ENCODE measurements around the gene FTO. TPM values are rescaled to one million over a fixed set of nuclear protein-coding genes. Genes with fewer than 3 reads are reported as not detected.

FTO gene
- total RNA-seq, 1 donor from 2014 or later, result 98.6 TPM

DNA sequence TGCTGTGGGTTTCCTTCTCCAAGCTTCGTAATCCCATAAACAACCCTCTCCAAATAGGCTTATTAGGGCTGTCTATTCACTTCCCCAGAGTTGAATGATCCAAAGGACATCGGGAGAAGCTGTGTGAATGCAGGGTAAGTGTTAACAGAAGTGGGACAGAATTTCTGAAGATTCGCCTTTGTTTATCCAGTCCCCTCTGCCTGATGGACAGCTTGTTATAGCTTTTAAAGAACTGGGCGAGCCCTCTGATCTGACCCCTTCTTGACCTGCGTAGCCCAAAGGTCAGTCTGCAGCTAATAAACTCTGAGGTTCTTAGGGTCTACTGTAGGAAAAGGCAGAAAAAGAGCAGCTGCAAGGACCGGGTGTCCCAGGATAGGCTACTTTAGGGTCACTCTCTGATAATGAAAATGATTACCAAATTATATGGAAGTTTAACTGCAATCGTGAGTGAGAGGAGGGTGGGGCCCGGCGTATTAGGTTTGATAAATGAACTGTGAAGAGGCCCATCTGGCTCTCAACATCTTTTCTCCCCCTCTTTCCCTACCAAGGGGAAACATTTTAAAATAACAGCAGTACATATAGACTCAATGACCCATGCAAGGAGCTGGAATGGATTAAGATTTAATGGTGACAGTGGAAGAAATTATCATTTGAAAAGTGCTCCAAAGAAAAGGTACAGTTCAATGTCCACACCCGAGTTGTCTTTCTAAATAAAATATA, 233.4 kb downstream of the FTO start:
- Histone ChIP-seq H3K4me3 (no peak overlapping the region), H3K9me3 (no peaks in the 10 kb centered on the region), H3K36me3 (peaks cover 8% of the 10 kb centered on the region), H3K27me3 (ENCODE audit: low read depth) (no peaks in the 10 kb centered on the region), H3K27ac (no peak overlapping the region), H3K4me1 (no peaks in the 10 kb centered on the region)
- TF ChIP-seq, protein P1, sequence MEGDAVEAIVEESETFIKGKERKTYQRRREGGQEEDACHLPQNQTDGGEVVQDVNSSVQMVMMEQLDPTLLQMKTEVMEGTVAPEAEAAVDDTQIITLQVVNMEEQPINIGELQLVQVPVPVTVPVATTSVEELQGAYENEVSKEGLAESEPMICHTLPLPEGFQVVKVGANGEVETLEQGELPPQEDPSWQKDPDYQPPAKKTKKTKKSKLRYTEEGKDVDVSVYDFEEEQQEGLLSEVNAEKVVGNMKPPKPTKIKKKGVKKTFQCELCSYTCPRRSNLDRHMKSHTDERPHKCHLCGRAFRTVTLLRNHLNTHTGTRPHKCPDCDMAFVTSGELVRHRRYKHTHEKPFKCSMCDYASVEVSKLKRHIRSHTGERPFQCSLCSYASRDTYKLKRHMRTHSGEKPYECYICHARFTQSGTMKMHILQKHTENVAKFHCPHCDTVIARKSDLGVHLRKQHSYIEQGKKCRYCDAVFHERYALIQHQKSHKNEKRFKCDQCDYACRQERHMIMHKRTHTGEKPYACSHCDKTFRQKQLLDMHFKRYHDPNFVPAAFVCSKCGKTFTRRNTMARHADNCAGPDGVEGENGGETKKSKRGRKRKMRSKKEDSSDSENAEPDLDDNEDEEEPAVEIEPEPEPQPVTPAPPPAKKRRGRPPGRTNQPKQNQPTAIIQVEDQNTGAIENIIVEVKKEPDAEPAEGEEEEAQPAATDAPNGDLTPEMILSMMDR (IDR thresholded peaks at IDR 0.05), result no peak
- intact Hi-C loops (cut with DNase I), result no loop called here
- DNase-seq, result no peak
- ATAC-seq, result no peak

DNA sequence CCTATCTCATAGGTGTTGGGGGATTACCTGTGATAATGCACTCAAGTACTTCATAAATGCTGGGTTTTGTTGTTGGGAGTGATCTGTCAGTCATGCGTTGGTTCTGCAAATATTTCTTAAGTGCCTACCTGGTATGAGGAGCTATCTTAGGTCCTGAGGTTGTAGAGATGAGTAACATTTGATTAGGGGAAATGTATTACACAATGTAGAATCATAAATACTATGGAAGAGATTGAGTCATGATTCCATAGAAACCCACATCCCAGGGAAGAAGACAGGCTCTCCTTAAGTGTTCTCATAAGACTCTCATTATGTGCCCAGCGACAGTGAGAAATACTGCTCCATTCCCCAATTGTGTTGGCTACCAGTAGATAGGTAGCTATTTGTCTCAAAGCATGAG, 240.1 kb downstream of the FTO start:
- intact Hi-C loops (cut with DNase I), result no loop called here
- Histone ChIP-seq H3K9me3 (no peaks in the 10 kb centered on the region), H3K36me3 (no peaks in the 10 kb centered on the region), H3K4me1 (no peaks in the 10 kb centered on the region), H3K27me3 (ENCODE audit: low read depth) (no peaks in the 10 kb centered on the region), H3K27ac (no peak overlapping the region), H3K4me3 (no peak overlapping the region)
- ATAC-seq, result no peak
- DNase-seq, result no peak
- TF ChIP-seq, protein P1 (IDR thresholded peaks at IDR 0.05), result no peak

DNA sequence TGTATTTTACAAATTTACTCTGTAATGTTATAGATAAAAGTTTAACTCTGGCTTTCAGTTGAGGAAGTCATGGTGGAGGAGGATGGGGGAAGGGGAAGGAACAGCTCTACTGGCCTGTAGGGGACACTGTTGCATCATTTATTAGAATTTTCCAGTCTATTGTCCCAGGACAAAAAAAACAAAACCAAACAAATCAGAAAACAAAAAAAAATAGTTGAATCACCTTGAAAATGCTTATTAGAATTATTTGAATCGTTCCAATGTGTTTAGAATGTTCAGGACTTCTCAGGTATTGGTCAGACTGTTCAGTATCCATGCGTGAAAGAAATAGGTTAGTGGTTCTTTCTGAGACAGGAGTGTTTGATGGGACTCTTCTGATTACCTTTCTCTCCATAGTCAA, 242.0 kb downstream of the FTO start:
- Histone ChIP-seq H3K27ac (no peak overlapping the region), H3K4me3 (no peak overlapping the region), H3K4me1 (peaks cover 8% of the 10 kb centered on the region), H3K27me3 (ENCODE audit: low read depth) (no peaks in the 10 kb centered on the region), H3K36me3 (no peaks in the 10 kb centered on the region), H3K9me3 (no peaks in the 10 kb centered on the region)
- peak; percentile 73 to 78 for ATAC-seq
- DNase-seq, result no peak
- TF ChIP-seq, protein P1 (IDR thresholded peaks at IDR 0.05), result peak; percentile 69
- intact Hi-C loops (cut with DNase I), result no loop called here

DNA sequence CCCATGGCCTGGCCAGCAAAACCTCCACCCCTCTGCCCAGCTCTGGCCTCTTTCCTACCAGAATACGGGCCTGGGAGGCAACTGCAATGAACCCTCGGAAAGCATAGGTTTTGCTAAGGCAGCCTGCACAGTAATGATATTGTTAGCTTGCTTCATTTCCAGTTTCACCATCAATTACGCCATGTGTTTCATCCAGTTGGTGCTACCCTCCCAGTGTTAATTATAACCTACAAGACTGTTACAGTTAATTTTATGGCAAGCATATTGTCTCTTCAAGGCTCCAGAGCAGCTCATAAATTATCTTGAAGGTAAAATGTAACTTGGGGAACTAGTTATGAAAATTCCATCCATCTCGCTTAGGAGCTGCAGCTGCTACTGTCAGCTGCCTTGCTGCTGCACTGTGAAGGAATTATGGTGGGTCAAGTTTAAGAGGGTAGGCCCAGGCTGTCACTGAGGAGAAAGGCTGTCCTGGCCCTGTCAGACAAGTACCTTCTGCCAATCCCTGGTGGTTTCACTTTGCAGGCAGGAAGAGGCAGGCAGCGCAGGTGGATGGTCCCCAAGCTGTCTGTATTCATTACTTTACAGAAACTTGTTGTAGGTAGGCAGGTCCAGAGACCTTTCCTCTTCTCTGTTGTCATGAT, 242.9 kb downstream of the FTO start:
- Histone ChIP-seq H3K9me3 (no peaks in the 10 kb centered on the region), H3K36me3 (no peaks in the 10 kb centered on the region), H3K27ac (no peak overlapping the region), H3K4me1 (peaks cover 8% of the 10 kb centered on the region), H3K27me3 (ENCODE audit: low read depth) (no peaks in the 10 kb centered on the region), H3K4me3 (no peak overlapping the region)
- intact Hi-C loops (cut with DNase I), result no loop called here
- no peak for DNase-seq
- ATAC-seq, result no peak
- TF ChIP-seq, protein P1 (IDR thresholded peaks at IDR 0.05), result no peak

DNA sequence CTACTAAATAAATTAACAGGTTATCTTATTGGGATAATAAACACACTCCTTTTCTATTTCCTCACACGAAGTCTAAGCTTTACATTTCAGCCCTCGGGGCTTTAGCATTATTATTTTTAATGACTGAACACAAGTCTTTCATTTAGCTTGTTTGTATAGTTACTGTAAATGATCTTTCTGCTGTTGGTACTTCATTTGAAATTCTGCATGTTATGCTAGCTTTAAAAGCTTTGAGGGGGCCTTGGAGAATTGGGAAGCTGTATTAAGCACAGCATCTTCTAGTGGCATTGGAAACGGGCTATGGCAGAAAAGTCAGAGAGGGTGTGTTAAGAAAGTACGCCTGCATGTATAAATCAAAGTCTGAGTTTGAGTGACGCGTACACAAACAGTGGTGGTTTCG, 243.7 kb downstream of the FTO start:
- Histone ChIP-seq H3K27ac (no peak overlapping the region), H3K4me1 (peaks cover 16% of the 10 kb centered on the region), H3K4me3 (no peak overlapping the region), H3K27me3 (ENCODE audit: low read depth) (no peaks in the 10 kb centered on the region), H3K36me3 (no peaks in the 10 kb centered on the region), H3K9me3 (no peaks in the 10 kb centered on the region)
- intact Hi-C loops (cut with DNase I), result no loop called here
- DNase-seq (no peak), ATAC-seq (no peak)
- TF ChIP-seq, protein P1 (IDR thresholded peaks at IDR 0.05), result no peak

Measured in lower lobe of right lung (tissue), 2 donors.